ENCODE results near the gene MAMDC4. TPM values are rescaled to one million over a fixed set of nuclear protein-coding genes. Genes with fewer than 3 reads are reported as not detected.

The MAMDC4 gene
- total and polyA plus RNA-seq, 2 donors from 2014 or later, result 5.8 to 8.1 TPM

DNA sequence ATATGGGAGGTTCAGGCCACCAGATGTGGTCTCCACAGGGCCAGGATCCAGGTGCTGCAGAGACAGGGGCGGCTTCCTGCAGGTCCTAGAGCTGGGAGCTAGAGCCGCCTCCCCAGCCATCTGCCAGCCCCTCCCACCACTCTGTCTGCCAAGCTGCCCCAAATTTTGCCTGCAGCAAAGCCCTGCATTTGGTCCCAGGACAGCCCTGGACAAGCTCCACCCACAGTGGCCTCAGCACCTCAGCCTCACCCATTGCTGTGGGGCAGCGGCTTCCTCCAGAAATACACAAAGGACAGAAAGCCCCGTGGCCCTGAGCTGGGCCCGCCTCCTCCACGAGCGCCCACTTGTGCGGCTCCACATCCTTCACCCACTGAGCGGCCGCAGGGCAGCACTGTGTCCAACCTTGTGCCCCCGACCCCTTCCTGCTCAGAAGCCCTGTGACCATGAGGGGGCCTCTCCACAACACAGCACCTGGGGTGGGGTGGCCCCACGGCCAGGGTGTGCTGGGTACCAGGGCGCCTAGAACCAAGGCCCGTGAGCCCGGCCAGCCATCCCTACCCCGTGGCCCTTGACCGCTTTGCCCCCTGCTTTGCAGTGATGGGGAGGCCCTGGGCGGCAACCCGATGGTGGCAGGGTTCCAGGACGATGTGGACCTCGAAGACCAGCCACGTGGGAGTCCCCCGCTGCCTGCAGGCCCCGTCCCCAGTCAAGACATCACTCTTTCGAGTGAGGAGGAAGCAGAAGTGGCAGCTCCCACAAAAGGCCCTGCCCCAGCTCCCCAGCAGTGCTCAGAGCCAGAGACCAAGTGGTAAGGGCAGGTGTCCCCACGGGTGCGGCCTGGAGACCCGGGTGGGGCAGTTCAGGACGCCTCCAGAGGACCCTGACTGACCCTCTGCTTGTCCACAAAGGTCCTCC, 13.6 kb upstream of the MAMDC4 start:
- FAIRE-seq (no peak), DNase-seq (no peak)
- Histone ChIP-seq H3K36me3 (ENCODE audit: control insufficient read depth in 2 of 3, insufficient read depth in 3 of 3, low read length in 3 of 3) (no peaks in the 10 kb centered on the region), H3K27ac (ENCODE audit: low read depth in 2 of 2, low read length in 2 of 2) (no peak overlapping the region), H3K9ac (ENCODE audit: low read length in 3 of 3) (no peak overlapping the region), H3K27me3 (ENCODE audit: control insufficient read depth, insufficient read depth, low read length) (no peaks in the 10 kb centered on the region), H3K4me1 (ENCODE audit: control insufficient read depth in 2 of 3, insufficient read depth in 2 of 3, low read depth in 1 of 3, low read length in 3 of 3) (peaks cover 0 to 22% (median 7%) of the 10 kb centered on the region in 3 donors), H3K4me3 (ENCODE audit: low read length in 3 of 3) (no peak overlapping the region), H3K9me3 (ENCODE audit: control insufficient read depth in 2 of 3, insufficient read depth in 1 of 3, low read length in 3 of 3) (no peaks in the 10 kb centered on the region)
- intact Hi-C loops (cut with DNase I), result no loop called here
- TF ChIP-seq, protein P1, sequence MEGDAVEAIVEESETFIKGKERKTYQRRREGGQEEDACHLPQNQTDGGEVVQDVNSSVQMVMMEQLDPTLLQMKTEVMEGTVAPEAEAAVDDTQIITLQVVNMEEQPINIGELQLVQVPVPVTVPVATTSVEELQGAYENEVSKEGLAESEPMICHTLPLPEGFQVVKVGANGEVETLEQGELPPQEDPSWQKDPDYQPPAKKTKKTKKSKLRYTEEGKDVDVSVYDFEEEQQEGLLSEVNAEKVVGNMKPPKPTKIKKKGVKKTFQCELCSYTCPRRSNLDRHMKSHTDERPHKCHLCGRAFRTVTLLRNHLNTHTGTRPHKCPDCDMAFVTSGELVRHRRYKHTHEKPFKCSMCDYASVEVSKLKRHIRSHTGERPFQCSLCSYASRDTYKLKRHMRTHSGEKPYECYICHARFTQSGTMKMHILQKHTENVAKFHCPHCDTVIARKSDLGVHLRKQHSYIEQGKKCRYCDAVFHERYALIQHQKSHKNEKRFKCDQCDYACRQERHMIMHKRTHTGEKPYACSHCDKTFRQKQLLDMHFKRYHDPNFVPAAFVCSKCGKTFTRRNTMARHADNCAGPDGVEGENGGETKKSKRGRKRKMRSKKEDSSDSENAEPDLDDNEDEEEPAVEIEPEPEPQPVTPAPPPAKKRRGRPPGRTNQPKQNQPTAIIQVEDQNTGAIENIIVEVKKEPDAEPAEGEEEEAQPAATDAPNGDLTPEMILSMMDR (IDR thresholded peaks at IDR 0.05; ENCODE audit: borderline replicate concordance, extremely low read depth, insufficient read depth), result no peak

GRCh38 chr9:136839229-136840139, 12.7 kb upstream of the MAMDC4 start:
- Histone ChIP-seq H3K27ac (ENCODE audit: low read depth in 2 of 2, low read length in 2 of 2) (no peak overlapping the region), H3K27me3 (ENCODE audit: control insufficient read depth, insufficient read depth, low read length) (no peaks in the 10 kb centered on the region), H3K9me3 (ENCODE audit: control insufficient read depth in 2 of 3, insufficient read depth in 1 of 3, low read length in 3 of 3) (no peaks in the 10 kb centered on the region), H3K9ac (ENCODE audit: low read length in 3 of 3) (no peak overlapping the region), H3K36me3 (ENCODE audit: control insufficient read depth in 2 of 3, insufficient read depth in 3 of 3, low read length in 3 of 3) (no peaks in the 10 kb centered on the region), H3K4me1 (ENCODE audit: control insufficient read depth in 2 of 3, insufficient read depth in 2 of 3, low read depth in 1 of 3, low read length in 3 of 3) (peaks cover 0 to 22% (median 7%) of the 10 kb centered on the region in 3 donors), H3K4me3 (ENCODE audit: low read length in 3 of 3) (no peak overlapping the region)
- no peak for FAIRE-seq
- no peak for DNase-seq
- intact Hi-C loops (cut with DNase I), result loop anchor here (10.0 kb wide), 1 partner anchor 105 kb away; the partner anchor contains the start of genes C8G and FBXW5
- TF ChIP-seq, protein P1 (IDR thresholded peaks at IDR 0.05; ENCODE audit: borderline replicate concordance, extremely low read depth, insufficient read depth), result no peak

DNA sequence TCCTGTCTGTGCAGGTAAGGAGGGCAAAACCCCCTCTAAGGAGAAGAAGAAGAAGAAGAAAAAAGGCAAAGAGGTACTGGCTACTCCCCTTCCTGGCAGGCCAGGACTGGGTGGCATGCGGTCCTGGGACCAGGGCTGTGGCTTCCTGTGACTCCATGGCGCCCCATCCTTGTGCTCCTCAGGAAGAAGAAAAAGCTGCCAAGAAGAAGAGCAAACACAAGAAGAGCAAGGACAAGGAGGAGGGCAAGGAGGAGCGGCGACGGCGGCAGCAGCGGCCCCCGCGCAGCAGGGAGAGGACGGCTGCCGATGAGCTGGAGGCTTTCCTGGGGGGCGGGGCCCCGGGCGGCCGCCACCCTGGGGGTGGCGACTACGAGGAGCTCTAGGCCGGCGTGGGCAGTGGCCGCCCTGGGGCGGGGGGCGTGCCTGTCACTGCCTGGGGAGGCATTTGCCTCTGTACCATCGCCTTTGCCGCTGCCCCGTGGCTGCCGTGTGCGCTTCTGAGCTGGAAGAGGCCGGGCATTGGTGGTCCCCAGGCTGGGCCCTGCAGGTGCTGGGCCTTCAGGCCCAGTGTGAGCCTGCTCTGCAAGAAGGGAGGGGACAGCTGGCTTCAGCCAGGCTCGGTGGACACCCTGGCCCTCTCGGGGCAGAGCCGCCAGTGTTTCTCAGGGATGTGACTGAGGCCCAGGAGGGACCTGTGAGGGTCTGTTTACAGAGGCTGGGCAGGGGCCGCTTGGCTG, 11.8 kb upstream of the MAMDC4 start:
- intact Hi-C loops (cut with DNase I), result loop anchor here (10.0 kb wide), 1 partner anchor 104 kb away; the partner anchor contains the start of genes C8G and FBXW5
- no peak for FAIRE-seq
- peak in 2 of 5 donors; percentile 55 to 70 for DNase-seq
- no peak overlapping the region for H3K4me3 ChIP-seq (ENCODE audit: low read length in 3 of 3)
- peaks cover 0 to 22% (median 7%) of the 10 kb centered on the region in 3 donors for H3K4me1 ChIP-seq (ENCODE audit: control insufficient read depth in 2 of 3, insufficient read depth in 2 of 3, low read depth in 1 of 3, low read length in 3 of 3)
- H3K27me3 ChIP-seq (ENCODE audit: control insufficient read depth, insufficient read depth, low read length), result no peaks in the 10 kb centered on the region
- no peak overlapping the region for H3K9ac ChIP-seq (ENCODE audit: low read length in 3 of 3)
- TF ChIP-seq, protein P1 (IDR thresholded peaks at IDR 0.05; ENCODE audit: borderline replicate concordance, extremely low read depth, insufficient read depth), result no peak
- no peaks in the 10 kb centered on the region for H3K9me3 ChIP-seq (ENCODE audit: control insufficient read depth in 2 of 3, insufficient read depth in 1 of 3, low read length in 3 of 3)
- no peaks in the 10 kb centered on the region for H3K36me3 ChIP-seq (ENCODE audit: control insufficient read depth in 2 of 3, insufficient read depth in 3 of 3, low read length in 3 of 3)
- H3K27ac ChIP-seq (ENCODE audit: low read depth in 2 of 2, low read length in 2 of 2), result peak overlapping the region in 1 of 2 donors; percentile 43

All from kidney (tissue), 14 donors.